Testis (tissue), 3 donors: Measurements from ENCODE around the gene TMA7B. TPM values are rescaled to one million over a fixed set of nuclear protein-coding genes. Genes with fewer than 3 reads are reported as not detected.

Experiments
- DNase-seq: peaks from one replicate; pipeline ENCODE4 v3.0.0-alpha.2; 2019
- H3K27ac ChIP-seq, 2 donors: fragments of 200-600 bp; sonication (generic); one replicate each; pipeline ENCODE4 v1.5.1; 2019
- H3K27me3 ChIP-seq: fragments of 200-600 bp; sonication (generic); one replicate; pipeline ENCODE4 v1.5.1; 2019
- H3K36me3 ChIP-seq: fragments of 200-600 bp; sonication (generic); one replicate; pipeline ENCODE4 v1.5.1; 2017; ENCODE audit warnings: low read depth; ENCODE audit errors: missing control alignments
- H3K4me1 ChIP-seq: fragments of 200-600 bp; sonication (generic); one replicate; pipeline ENCODE4 v1.5.1; 2019
- H3K4me3 ChIP-seq, 2 donors: fragments of 200-600 bp; sonication (generic); one replicate each; pipeline ENCODE4 v1.5.1; 2017 to 2019
- H3K9me3 ChIP-seq: fragments of 200-600 bp; sonication (generic); one replicate; pipeline ENCODE4 v1.5.1; 2017
- CTCF ChIP-seq, 3 experiments: fragments of 450-650 bp in 2 of 3; fragments of 200-600 bp in 1 of 3; sonication (generic) in 1 of 3; IDR thresholded peaks; one replicate each; pipeline ENCODE4 v1.5.1; 2016 to 2019; ENCODE audit warnings: antibody characterized with exemption in 3 of 3, mild to moderate bottlenecking in 2 of 3, moderate library complexity in 1 of 3
- POLR2A ChIP-seq: fragments of 450-650 bp; IDR thresholded peaks from one replicate; pipeline ENCODE4 v1.6.1; 2017; ENCODE audit warnings: antibody characterized with exemption, mild to moderate bottlenecking, moderate library complexity
- WGBS, 2 donors: methylation state at CpG; one replicate each; pipeline ENCODE4 v1.1.5; 2018; 5-methylcytosine and 5-hydroxymethylcytosine counted together
- intact Hi-C: fragments of 100-400 bp; cut with DNase I; formaldehyde crosslinking; loops from one replicate; pipeline ENCODE4 v1.15.1; 2023; ENCODE audit warnings: low total_unique reads
- polyA plus RNA-seq: library from polyadenylated mRNA; stranded (reverse); fragments of 350-450 nt; fragmentation: Illumina TruSeq; extraction: RNeasy Lipid Tissue Mini Kit (QIAGEN cat#74804); gene quantifications from one replicate; pipeline ENCODE4 v1.2.3, GENCODE V29; 2014; ENCODE audit warnings: low read depth, low replicate concordance; ENCODE audit not compliant: insufficient read depth
- total RNA-seq, 2 donors: library from RNA; depleted of rRNA; stranded (reverse); fragments of >200 nt; gene quantifications; one replicate each; pipeline ENCODE4 v1.2.3, GENCODE V29; 2016

TMA7B gene
- total and polyA plus RNA-seq, 3 donors from 2014 or later, result 0.43 to 0.47 TPM; not detected in 1

- no peak overlapping the region for H3K27ac ChIP-seq
- H3K36me3 ChIP-seq, result no peaks in the 10 kb centered on the region
- H3K9me3 ChIP-seq, result no peaks in the 10 kb centered on the region
- intact Hi-C loops, result no loop called here
- DNase-seq, result no peak
- no peak for TF ChIP-seq CTCF (IDR thresholded peaks at IDR 0.05)
- TF ChIP-seq POLR2A, result no peak
- WGBS, 2 donors, result 91% methylated on average over 11 of the region's 11 CpGs
- H3K4me1 ChIP-seq, result peaks cover 13% of the 10 kb centered on the region
- no peaks in the 10 kb centered on the region for H3K27me3 ChIP-seq
- H3K4me3 ChIP-seq, result no peak overlapping the region
Measured at GRCh38 chr22:39943953-39944872, 16.0 kb upstream of the TMA7B start.

- no peaks in the 10 kb centered on the region for H3K27me3 ChIP-seq
- intact Hi-C loops, result no loop called here
- DNase-seq, result no peak
- 95 to 96% methylated on average over 4 of the region's 4 CpGs for WGBS, 2 donors
- H3K36me3 ChIP-seq, result no peaks in the 10 kb centered on the region
- no peak for TF ChIP-seq CTCF (IDR thresholded peaks at IDR 0.05)
- no peak for TF ChIP-seq POLR2A
- H3K4me1 ChIP-seq, result peaks cover 13% of the 10 kb centered on the region
- H3K27ac ChIP-seq, result no peak overlapping the region
- H3K4me3 ChIP-seq, result no peak overlapping the region
- H3K9me3 ChIP-seq, result no peaks in the 10 kb centered on the region
Measured at GRCh38 chr22:39946126-39946502, 14.1 kb upstream of the TMA7B start.

GRCh38 chr22:39946503-39947219 is 13.5 kb upstream of the TMA7B start:
- Histone ChIP-seq H3K27me3 (no peaks in the 10 kb centered on the region), H3K36me3 (no peaks in the 10 kb centered on the region), H3K4me1 (peaks cover 13% of the 10 kb centered on the region), H3K9me3 (no peaks in the 10 kb centered on the region), H3K4me3 (no peak overlapping the region), H3K27ac (no peak overlapping the region)
- peak; percentile 81 for DNase-seq
- WGBS, 2 donors, result 65 to 69% methylated on average over 7 to 8 of the region's 8 CpGs
- TF ChIP-seq POLR2A, result no peak
- no peak for TF ChIP-seq CTCF (IDR thresholded peaks at IDR 0.05)
- intact Hi-C loops, result no loop called here

- DNase-seq, result no peak
- no peaks in the 10 kb centered on the region for H3K9me3 ChIP-seq
- intact Hi-C loops, result no loop called here
- H3K27ac ChIP-seq, result no peak overlapping the region
- no peaks in the 10 kb centered on the region for H3K36me3 ChIP-seq
- no peak overlapping the region for H3K4me3 ChIP-seq
- no peak for TF ChIP-seq CTCF (IDR thresholded peaks at IDR 0.05)
- no peak for TF ChIP-seq POLR2A
- no peaks in the 10 kb centered on the region for H3K27me3 ChIP-seq
- WGBS, 2 donors, result 86 to 93% methylated on average over 7 to 8 of the region's 8 CpGs
- H3K4me1 ChIP-seq, result peaks cover 13% of the 10 kb centered on the region
Measured at GRCh38 chr22:39947220-39948216, 12.7 kb upstream of the TMA7B start.
